Body of pancreas (tissue), 4 donors: ENCODE measurements around the gene HSP90B1.

Experiments used
- POLR2A ChIP-seq, 3 donors: fragments of 450-650 bp; IDR thresholded peaks; one replicate each; pipeline ENCODE4 v1.6.1; 2016; ENCODE audit warnings: antibody characterized with exemption in 3 of 3, mild to moderate bottlenecking in 2 of 3
- TF ChIP-seq, protein P1 (sequence below), 7 experiments: fragments of 450-650 bp in 4 of 7; fragments of 200-600 bp in 3 of 7; sonication (generic) in 3 of 7; IDR thresholded peaks; one replicate each; pipeline ENCODE4 v1.5.1; 2016 to 2019; ENCODE audit warnings: antibody characterized with exemption in 7 of 7

GRCh38 chr12:103964805-103965204 is 34.6 kb downstream of the HSP90B1 start:
- TF ChIP-seq, protein P1, sequence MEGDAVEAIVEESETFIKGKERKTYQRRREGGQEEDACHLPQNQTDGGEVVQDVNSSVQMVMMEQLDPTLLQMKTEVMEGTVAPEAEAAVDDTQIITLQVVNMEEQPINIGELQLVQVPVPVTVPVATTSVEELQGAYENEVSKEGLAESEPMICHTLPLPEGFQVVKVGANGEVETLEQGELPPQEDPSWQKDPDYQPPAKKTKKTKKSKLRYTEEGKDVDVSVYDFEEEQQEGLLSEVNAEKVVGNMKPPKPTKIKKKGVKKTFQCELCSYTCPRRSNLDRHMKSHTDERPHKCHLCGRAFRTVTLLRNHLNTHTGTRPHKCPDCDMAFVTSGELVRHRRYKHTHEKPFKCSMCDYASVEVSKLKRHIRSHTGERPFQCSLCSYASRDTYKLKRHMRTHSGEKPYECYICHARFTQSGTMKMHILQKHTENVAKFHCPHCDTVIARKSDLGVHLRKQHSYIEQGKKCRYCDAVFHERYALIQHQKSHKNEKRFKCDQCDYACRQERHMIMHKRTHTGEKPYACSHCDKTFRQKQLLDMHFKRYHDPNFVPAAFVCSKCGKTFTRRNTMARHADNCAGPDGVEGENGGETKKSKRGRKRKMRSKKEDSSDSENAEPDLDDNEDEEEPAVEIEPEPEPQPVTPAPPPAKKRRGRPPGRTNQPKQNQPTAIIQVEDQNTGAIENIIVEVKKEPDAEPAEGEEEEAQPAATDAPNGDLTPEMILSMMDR (IDR thresholded peaks at IDR 0.05), result no peak
- no peak for TF ChIP-seq POLR2A (IDR thresholded peaks at IDR 0.05)
